GM12864 (cell line): ENCODE data around the gene TRPV4.

Experiments used
- DNase-seq: peaks from one replicate; pipeline ENCODE4 v3.0.0-alpha.2; 2011; ENCODE audit warnings: low read depth
- H3K4me3 ChIP-seq: 2 replicates; pipeline ENCODE4 v1.5.1; 2011; ENCODE audit warnings: mild to moderate bottlenecking, low read depth, low read length, control low read depth
- CTCF ChIP-seq: IDR thresholded peaks from 2 replicates; pipeline ENCODE4 v1.5.1; 2011; ENCODE audit warnings: low read depth, mild to moderate bottlenecking, moderate library complexity, low read length, control low read depth, inconsistent platforms; ENCODE audit errors: missing control alignments

Gene TRPV4

GRCh38 chr12:109821968-109822367, 11.2 kb downstream of the TRPV4 start:
- TF ChIP-seq CTCF = no peak
- no peak overlapping the region for H3K4me3 ChIP-seq
- DNase-seq = no peak

DNA sequence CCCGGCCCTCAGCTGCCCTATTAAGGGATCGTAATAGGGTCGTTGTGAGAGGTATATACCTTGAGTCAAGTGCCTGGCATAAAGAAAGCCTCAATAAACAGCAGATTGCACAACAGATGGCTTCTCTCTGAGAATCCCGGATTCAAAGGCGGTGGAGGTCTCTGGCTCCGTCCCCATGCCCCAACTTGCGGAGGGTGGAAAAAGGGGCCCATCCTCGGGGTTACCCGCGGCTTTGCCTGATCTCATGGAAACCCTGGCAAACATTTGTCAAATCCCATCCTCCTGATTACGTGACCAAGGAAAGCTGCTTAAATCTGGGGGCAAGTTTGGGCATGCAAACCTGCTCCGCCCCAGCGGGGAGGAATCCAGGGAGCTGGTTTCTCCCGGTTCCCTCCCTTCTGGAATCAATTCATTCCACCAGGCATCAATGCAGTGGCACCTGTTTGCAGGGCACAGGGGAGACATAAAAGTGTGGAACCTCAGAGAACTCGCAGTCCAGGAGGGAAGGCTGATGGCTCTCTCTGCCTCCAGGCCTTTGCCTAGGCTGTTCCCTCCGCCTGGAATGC, 12.3 kb downstream of the TRPV4 start:
- DNase-seq = no peak
- no peak for TF ChIP-seq CTCF

DNA sequence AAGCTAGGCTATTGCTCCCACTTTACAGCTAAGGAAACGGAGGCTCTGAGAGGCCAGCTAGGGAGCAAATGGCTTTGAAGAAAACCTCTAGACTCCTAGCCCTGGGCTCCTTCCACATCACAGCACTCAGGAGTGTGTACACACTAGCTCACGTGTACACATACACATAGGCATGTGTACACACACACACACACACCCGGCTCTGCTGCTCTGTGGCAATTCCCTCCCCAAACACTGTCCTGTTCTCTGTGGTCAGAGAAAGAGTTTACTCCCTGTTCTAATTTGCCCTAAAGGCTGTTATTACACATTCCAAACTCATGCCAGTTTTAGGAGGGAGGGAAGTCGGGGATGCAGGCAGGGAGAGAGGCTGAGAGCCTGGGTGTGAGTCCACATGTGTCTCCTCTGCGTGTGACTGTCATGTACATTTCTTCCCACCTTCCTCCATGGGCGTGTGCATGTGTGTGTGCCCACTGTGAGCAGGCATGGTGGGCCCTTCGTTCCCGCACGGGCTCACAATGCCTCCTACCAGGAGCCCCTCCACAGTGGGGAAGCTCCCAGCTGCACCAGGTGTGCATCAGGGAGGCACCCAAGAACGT, 14.2 kb downstream of the TRPV4 start:
- no peak for DNase-seq
- no peak overlapping the region for H3K4me3 ChIP-seq
- TF ChIP-seq CTCF = no peak

More for the DNA sequence above, 12.3 kb downstream of the TRPV4 start:
- H3K4me3 ChIP-seq = no peak overlapping the region

DNA sequence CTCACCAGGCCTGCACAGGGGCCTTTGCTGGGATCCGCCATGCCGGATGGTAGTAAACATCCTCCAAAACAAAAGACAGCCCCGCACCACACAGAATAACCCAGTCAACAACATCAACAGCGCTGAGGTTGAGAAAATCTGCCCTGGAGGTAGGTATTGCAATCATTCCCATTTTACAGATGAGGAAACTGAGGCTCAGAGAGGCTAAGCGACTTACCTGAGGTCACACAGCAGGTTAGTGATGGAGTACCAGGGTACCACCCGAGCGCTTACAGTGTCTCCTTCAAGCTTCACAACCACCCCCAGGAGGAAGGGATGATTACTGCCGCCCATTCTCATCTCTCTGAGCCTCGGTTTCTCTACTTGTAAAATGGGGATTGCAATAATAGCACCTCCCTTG, 14.9 kb downstream of the TRPV4 start:
- DNase-seq = no peak
- TF ChIP-seq CTCF = no peak
- H3K4me3 ChIP-seq = no peak overlapping the region

- no peak for TF ChIP-seq CTCF
- H3K4me3 ChIP-seq = no peak overlapping the region
- no peak for DNase-seq
Measured at GRCh38 chr12:109817627-109818231, 15.5 kb downstream of the TRPV4 start.

- H3K4me3 ChIP-seq = no peak overlapping the region
- no peak for DNase-seq
- TF ChIP-seq CTCF = no peak
Measured at GRCh38 chr12:109816870-109817269, 16.3 kb downstream of the TRPV4 start.
